ENCODE measurements around the gene MAP2K2.
A peak's percentile ranks its signal among the peaks of the same experiment; 100 is the strongest.

MAP2K2 gene

DNA sequence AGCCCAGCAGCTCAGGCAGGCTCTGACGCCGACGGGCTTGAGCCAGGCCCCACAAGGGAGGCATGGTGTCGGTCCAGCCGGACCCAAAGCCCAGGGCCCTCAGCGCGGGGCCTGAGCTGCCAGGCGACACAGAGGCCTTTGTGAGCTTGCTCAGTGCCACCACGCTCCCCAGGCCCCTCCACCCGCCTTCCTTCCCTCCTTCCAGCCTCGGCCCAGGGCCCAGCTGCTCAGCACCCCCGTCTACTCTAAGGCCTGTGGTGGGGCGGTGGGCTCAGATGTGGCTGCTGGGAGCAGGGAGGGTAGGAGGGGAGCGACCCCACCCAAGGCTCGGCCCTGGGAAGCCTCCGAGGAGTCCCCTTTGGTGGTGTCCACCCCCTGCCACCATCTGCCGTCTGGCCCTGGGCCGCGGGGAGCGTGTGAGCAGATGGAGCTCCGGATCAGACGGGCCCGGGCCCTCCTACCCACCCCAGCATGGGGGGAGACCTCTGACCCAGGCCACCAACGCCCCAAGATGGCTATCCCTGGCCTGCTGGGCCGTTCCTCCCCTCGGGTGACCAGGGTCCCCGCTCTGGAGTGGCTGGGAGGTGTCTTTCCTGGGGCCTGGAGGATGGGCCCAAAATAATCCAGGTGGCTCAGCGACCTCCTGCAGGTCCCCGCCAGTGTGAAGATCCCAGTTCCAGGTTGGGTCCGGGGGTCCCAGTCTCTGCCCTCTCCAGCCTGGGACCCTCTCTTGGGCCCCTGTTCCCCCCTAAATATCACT is 65.0 kb downstream of the MAP2K2 start:
- DNase-seq, result no peak

DNA sequence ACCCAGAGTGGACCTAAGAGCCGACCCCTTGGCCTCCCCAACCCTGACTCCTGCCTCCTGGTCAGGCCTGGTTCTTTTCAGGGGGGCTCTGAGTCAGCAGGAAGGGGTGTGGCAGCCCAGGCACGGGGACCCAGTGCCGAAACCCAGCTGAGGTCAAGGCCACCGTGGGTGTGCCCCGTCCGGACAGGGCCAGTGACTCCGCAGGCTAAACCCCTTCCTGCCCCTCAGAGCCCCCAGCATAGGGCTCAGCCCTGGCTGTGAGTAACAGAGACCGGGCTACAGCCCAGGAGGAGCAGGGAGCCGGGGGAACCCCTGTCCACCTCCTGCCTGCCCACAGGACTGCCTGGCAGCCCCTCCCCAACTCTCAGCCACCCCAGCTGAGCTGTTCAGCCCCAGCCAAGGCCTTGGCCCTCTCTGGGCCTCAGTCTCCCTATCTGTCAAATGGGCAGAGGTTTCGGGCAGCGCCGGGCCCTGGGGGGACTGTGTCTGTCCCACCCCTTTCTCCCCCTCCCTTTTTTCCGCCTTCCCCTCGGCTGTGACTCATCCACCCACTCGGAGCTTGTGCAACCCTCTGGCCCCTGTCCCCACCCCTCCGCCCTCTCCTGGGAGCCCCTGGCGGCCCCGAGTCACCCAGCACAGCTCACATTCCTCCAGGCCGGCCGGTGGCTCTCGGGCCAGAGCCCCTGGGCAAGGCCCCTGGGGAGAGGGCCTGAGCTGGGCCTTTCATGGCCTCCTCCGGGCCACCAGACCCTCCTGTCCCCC is 65.8 kb downstream of the MAP2K2 start:
- DNase-seq, result peak; percentile 64

DNA sequence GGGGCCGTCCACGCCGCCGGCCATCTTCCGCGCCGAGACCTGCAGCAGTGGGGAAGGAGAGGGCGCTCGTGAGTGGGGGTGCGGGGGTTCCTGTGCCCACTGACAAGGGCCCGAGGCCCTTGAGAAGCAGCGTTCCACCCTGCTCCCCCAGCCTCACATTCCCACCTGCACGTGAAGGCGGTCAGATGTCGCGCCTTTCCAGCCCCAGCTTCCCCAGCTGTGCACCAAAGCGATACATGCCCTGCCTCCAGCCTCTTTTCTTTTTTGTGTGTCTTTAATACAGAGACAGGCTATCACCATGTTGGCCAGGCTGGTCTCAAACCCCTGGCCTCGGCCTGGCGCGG is 68.7 kb downstream of the MAP2K2 start:
- no peak for DNase-seq

GRCh38 chr19:4054441-4055208 is 69.3 kb downstream of the MAP2K2 start:
- DNase-seq, result no peak

DNA sequence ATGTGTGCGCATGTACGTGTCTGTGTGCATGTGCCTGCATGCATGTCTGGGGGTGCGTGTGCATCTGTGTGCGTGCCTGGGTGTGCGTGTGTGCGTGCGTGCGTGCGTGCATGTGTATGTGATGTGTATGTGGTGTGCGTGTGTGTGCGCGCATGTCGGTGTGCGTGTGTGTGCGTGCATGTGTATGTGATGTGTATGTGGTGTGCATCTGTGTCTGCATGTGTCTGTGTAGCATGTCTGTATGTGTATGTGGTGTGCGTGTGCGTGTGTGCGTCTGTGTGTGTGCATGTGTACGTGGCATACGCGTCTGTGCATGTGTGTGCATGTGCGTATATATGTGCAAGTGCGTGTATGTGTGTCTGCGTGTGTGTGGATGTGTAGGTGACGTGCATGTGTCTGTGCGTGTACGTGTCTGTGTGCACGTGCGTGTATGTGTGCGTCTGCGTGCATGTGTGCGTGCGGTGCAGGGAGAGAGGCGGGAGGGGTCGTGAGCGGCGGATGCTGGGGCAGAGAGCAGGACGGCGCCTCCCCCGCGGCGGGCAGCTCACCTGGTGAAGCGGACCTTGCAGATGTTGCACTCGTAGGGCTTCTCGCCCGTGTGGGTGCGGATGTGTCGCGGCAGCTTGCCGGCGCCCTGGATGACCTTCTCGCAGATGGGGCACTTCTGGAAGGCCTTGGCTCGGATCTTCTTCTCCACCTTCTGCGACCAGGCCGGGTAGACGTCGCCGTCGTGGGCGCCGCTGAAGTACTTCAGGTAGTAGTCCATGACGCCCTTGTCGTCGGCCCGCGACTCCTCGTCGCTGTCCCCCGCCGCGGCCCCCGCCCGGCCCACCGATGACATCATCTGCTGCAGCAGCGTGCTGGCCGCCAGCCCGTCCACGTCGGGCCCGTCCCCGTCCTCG is 70.2 kb downstream of the MAP2K2 start:
- no peak for DNase-seq

- no peak for DNase-seq
Measured at GRCh38 chr19:4052993-4053422, 70.9 kb downstream of the MAP2K2 start.

- DNase-seq, result no peak
Measured at GRCh38 chr19:4052114-4052992, 71.6 kb downstream of the MAP2K2 start.

- DNase-seq, result no peak
Measured at GRCh38 chr19:4051175-4052101, 72.5 kb downstream of the MAP2K2 start.

DNA sequence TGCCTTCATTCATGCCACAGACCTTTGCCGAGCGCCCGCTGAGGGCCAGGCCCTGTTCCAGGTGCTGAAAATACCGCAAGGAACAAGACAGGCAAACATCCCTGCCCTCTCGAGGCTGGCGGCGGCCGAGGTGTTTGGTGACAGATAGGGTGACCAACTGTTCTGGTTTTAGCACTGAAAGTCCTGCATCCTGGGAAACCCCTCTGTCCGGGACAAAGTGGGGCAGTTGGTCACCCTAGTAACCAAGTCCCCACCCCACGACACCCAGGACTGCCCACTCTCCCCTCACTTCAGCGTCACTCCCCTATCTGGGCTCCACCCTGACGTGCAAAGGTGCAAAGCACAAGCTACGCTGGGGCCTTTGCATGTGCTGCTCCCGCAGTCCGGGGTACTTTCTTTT is 74.5 kb downstream of the MAP2K2 start:
- no peak for DNase-seq

DNA sequence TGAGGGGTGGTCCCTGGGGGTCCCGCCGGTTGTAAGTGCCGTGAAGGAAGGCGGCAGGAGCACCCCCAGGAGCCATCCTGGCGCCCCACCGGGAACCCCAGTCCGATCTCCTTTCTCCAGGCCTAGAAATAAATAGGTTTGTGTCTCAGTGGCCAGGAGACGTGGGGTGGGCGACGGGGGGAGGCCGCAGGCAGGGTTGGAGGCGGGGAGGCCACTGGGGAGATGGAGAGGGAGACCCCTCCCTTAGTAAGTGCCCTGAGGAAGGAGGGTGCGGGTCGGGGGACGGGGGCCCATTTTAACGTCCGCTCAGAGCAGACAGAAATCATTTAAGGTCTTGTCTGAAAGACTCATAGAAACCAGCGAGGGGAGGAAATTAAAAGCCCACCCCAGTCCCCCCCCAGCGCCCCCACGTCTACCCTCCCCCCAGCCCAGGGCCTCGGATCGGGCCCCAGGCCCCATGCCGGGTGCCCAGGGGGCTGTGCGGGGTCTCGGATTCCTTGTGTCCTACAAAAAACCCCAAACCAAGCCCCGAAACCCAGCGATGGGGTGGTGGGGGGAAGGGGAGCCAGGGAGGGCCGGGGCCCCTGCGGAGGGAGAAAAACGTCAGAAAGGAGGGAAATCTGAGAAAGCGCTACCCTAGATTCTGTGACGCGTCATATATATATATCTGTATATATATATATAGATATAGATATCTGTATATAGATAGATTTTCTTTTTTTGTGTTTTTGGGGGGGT is 76.8 kb downstream of the MAP2K2 start:
- DNase-seq, result no peak

DNA sequence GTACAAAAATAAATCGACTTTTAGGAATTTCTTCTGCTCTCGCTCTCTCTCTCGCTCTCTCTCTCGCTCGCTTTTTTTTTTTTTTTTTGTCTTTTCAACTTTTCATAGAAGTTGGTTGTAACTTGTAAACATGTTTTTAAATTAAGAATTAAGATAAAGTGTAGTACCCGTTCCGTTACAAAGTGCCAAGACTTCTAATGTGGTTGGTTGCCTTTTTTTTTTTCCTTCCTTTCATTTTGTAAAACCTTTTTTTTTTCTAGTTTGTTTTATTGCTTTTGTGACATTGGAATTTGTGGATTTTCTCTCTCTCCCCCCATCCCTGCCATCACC is 77.6 kb downstream of the MAP2K2 start:
- DNase-seq, result no peak

DNA sequence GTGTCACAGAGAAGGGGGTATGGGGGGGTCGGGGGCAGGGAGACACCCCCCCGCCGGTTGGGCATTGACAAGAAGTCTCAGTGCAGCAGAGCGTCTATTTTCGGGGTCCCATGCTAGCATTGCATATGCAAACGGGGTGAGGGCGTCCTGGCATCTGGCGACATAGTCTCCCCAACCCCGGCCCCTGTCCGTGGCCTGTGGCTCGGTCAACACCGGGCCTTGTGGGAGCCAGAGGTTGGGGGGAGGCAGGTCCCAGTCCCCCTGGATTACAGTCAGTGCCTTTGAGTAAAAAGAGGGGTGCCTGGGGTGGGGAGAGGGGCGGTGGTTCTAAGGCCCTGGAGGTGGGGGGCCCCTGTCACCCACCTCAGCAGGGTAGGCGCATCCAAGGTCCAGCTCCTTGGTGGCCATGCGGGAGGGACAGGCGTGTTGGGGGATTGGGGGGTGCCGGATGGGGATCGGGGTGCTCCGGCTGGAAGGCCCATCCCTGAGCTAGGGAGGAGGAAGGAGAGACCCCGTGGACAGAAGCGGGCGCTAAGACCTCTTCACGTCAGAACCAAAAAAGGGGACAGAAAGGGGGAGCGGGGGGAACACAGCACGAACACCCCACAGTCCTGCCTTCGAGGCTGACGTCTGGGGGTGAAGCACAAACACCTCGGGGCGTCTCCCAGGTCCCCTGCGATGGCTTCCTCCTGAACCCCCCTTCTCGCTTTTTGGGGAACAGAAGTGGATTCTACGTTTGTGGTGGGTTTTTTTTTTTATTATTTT is 78.1 kb downstream of the MAP2K2 start:
- no peak for DNase-seq

DNA sequence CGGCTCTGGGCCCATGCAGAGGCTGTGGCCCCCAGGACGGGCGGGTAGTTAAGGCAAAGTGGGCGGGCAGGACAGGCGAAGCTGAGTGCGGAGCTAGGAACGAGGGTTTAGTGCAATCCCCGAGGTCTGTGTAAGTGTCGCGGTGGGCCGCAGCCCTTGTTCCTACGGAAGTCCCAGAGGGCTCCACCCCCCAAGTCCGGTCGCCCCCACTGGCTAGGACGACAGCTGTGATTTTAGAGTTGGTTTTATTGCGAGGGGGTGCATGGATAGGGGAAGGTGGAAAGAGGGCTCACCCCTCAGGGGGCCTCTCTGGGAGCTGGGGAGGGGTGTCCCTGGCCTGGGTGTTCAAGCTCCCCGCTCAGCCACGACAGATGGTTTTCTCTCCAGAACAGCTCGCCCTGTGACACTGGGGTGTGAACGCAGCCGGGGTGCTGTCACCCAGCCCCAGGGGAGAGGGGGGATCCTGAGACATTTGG is 78.9 kb downstream of the MAP2K2 start:
- no peak for DNase-seq

GRCh38 chr19:4043966-4044715 is 79.8 kb downstream of the MAP2K2 start:
- no peak for DNase-seq

GRCh38 chr19:4043401-4043800 is 80.5 kb downstream of the MAP2K2 start:
- DNase-seq, result no peak

DNA sequence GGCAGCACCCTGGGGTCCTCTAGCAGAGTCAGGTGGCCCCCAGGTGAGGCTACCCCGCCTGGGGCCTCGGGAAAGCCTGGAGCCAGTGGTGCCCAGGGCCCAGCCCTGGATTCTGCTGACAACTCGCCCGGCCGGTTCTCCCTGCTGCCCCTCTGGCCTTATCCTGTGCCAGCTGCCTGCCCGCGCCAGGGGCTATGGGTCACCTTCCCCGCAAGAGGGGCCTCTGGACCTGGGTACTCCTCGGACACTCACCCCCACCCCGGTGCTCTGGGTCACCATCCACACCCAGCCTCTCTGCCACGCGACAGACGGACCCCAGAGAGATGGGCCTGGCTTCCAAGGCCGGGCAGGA is 81.2 kb downstream of the MAP2K2 start:
- DNase-seq, result no peak

DNA sequence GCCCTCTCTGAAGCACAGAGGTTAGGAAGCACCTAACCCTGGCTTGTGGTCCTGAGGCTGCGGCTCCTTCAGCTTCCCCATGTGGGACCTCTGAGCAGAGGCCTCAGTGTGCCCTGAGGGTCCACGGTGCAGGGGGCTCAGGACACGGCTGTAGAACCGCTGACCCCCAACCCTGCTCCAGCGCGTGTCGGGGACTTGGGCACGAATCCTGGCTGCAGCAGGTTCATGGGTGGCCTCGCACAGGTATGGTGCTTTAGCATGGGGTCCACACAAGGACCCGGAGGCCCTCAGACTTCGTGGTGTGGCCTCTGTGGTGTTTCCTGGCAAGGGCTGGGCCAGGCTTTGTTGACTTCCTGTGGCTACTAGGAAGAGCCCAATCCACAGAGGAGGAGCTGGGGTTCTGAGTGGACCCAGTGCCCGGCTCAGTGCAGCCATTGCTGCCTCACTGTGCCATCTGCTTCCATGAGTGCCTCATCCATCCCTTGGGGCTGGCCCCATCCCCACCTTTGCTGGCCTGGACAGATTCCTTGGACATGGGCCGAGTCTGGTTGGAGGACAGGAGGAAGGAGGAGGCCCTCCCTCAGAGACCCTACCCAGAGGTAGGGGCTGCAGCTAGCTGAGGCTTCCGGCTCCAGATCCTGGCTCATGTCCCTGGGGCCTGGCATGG is 81.7 kb downstream of the MAP2K2 start:
- DNase-seq, result no peak

Measured in activated gamma-delta T cell treated with Interleukin-2 at 50 U/mL for 16 hours (primary cell).